Liver (tissue), 9 donors: ENCODE data around the gene NFIB. TPM values are rescaled to one million over a fixed set of nuclear protein-coding genes. Genes with fewer than 3 reads are reported as not detected.

Source experiments
- DNase-seq: peaks from one replicate; pipeline ENCODE4 v3.0.0-alpha.2; 2017; ENCODE audit warnings: low spot score
- H3K27ac ChIP-seq, 2 donors: one replicate each; pipeline ENCODE4 v1.7.0; 2013; ENCODE audit warnings: inconsistent platforms in 2 of 2, low read length in 2 of 2, control low read depth in 1 of 2, low read depth in 1 of 2, mild to moderate bottlenecking in 1 of 2
- H3K27me3 ChIP-seq, 4 donors: one replicate each; pipeline versions ENCODE4 v1.6.1 to v1.7.0; 2013; ENCODE audit warnings: low read length in 3 of 4, inconsistent platforms in 1 of 4, mild to moderate bottlenecking in 1 of 4, moderate library complexity in 1 of 4; ENCODE audit not compliant: control insufficient read depth in 4 of 4, insufficient read depth in 4 of 4
- H3K36me3 ChIP-seq, 4 donors: one replicate each; pipeline versions ENCODE4 v1.6.1 to v1.7.0; 2013; ENCODE audit warnings: low read length in 3 of 4, mild to moderate bottlenecking in 3 of 4, low read depth in 1 of 4, moderate library complexity in 1 of 4; ENCODE audit not compliant: control insufficient read depth in 4 of 4, insufficient read depth in 3 of 4
- H3K4me1 ChIP-seq, 4 donors: one replicate each; pipeline versions ENCODE4 v1.6.1 to v1.7.0; 2013; ENCODE audit warnings: low read length in 3 of 4, mild to moderate bottlenecking in 3 of 4, moderate library complexity in 1 of 4; ENCODE audit not compliant: control insufficient read depth in 4 of 4, insufficient read depth in 4 of 4
- H3K4me3 ChIP-seq, 3 donors: one replicate each; pipeline versions ENCODE4 v1.6.1 to v1.7.0; 2013; ENCODE audit warnings: low read length in 3 of 3, control low read depth in 1 of 3, low read depth in 1 of 3, mild to moderate bottlenecking in 1 of 3
- H3K9ac ChIP-seq, 2 donors: one replicate each; pipeline ENCODE4 v1.7.0; 2013; ENCODE audit warnings: low read length in 2 of 2, mild to moderate bottlenecking in 2 of 2, moderate library complexity in 2 of 2, control low read depth in 1 of 2, low read depth in 1 of 2
- H3K9me3 ChIP-seq, 4 donors: one replicate each; pipeline versions ENCODE4 v1.6.1 to v1.7.0; 2013; ENCODE audit warnings: low read length in 3 of 4; ENCODE audit not compliant: control insufficient read depth in 4 of 4
- ATF3 ChIP-seq: IDR thresholded peaks from 2 replicates; pipeline ENCODE4 v1.6.1; 2016; ENCODE audit warnings: antibody characterized with exemption
- CTCF ChIP-seq: fragments of 150-350 bp; IDR thresholded peaks from 2 replicates; pipeline ENCODE4 v1.5.1; 2017; ENCODE audit warnings: improper control_type of control experiment, low read depth, low read length; ENCODE audit not compliant: missing input control
- EGR1 ChIP-seq, 2 donors: IDR thresholded peaks; 2 replicates each; pipeline ENCODE4 v1.6.1; 2016 to 2018; ENCODE audit warnings: antibody characterized with exemption in 2 of 2, low read depth in 2 of 2
- FOXA1 ChIP-seq: IDR thresholded peaks from 2 replicates; pipeline ENCODE4 v1.6.1; 2016; ENCODE audit warnings: antibody characterized with exemption
- FOXA2 ChIP-seq: IDR thresholded peaks from 2 replicates; pipeline ENCODE4 v1.6.1; 2016; ENCODE audit warnings: antibody characterized with exemption
- GABPA ChIP-seq, 2 donors: IDR thresholded peaks in 1 of 2; conservative IDR thresholded peaks in 1 of 2; 2 replicates each; pipeline ENCODE4 v1.6.1; 2016; ENCODE audit warnings: antibody characterized with exemption in 2 of 2, mild to moderate bottlenecking in 1 of 2, moderate library complexity in 1 of 2
- HNF4A ChIP-seq, 2 donors: conservative IDR thresholded peaks; 2 replicates each; pipeline ENCODE4 v1.6.1; 2016; ENCODE audit warnings: antibody characterized with exemption in 2 of 2, mild to moderate bottlenecking in 2 of 2
- HNF4G ChIP-seq: IDR thresholded peaks from 2 replicates; pipeline ENCODE4 v1.6.1; 2016; ENCODE audit warnings: antibody characterized with exemption
- JUND ChIP-seq, 2 donors: IDR thresholded peaks; 2 replicates each; pipeline ENCODE4 v1.6.1; 2016; ENCODE audit warnings: antibody characterized with exemption in 2 of 2
- MAX ChIP-seq: IDR thresholded peaks from 2 replicates; pipeline ENCODE4 v1.6.1; 2016; ENCODE audit warnings: antibody characterized with exemption
- NR2F2 ChIP-seq: IDR thresholded peaks from 2 replicates; pipeline ENCODE4 v1.6.1; 2016; ENCODE audit warnings: antibody characterized with exemption
- RAD21 ChIP-seq, 2 donors: IDR thresholded peaks; 2 replicates each; pipeline ENCODE4 v1.6.1; 2016; ENCODE audit warnings: antibody characterized with exemption in 2 of 2, mild to moderate bottlenecking in 2 of 2
- REST ChIP-seq: IDR thresholded peaks from 2 replicates; pipeline ENCODE4 v1.6.1; 2016; ENCODE audit warnings: antibody characterized with exemption, mild to moderate bottlenecking
- RXRA ChIP-seq, 2 donors: IDR thresholded peaks; 2 replicates each; pipeline ENCODE4 v1.6.1; 2017 to 2018; ENCODE audit warnings: antibody characterized with exemption in 2 of 2, mild to moderate bottlenecking in 1 of 2
- SP1 ChIP-seq: IDR thresholded peaks from 2 replicates; pipeline ENCODE4 v1.6.1; 2018; ENCODE audit warnings: antibody characterized with exemption, mild to moderate bottlenecking
- TAF1 ChIP-seq: conservative IDR thresholded peaks from 2 replicates; pipeline ENCODE4 v1.6.1; 2016; ENCODE audit warnings: antibody characterized with exemption, mild to moderate bottlenecking
- YY1 ChIP-seq: IDR thresholded peaks from 2 replicates; pipeline ENCODE4 v1.6.1; 2016; ENCODE audit warnings: antibody characterized with exemption, mild to moderate bottlenecking
- ZBTB33 ChIP-seq: IDR thresholded peaks from 2 replicates; pipeline ENCODE4 v1.6.1; 2016; ENCODE audit warnings: antibody characterized with exemption
- WGBS: extraction: QIAGEN DNeasy Blood & Tissue Kit; methylation state at CpG from one replicate; pipeline ENCODE4 v1.1.7; 2013; 5-methylcytosine and 5-hydroxymethylcytosine counted together
- polyA plus RNA-seq, 2 donors: library from polyadenylated mRNA; stranded (reverse) in 1 of 2; unstranded in 1 of 2; fragments of 200-250 nt in 1 of 2; fragments of >200 nt in 1 of 2; fragmentation: Nextera tagmentation in 1 of 2; extraction: Ambion mirVana in 1 of 2; gene quantifications; one replicate each; pipeline versions ENCODE4 v1.2.1 to v1.2.3, GENCODE V29; 2013 to 2015
- total RNA-seq, 2 donors: library from RNA; depleted of rRNA; stranded (reverse); fragments of >200 nt; gene quantifications; one replicate each; pipeline ENCODE4 v1.2.3, GENCODE V29; 2014
- donor health status: healthy.
- donor health status: healthy.
- donor health status: healthy.
- donor health status: healthy.
- donor health status: healthy.

The NFIB gene
- total and polyA plus RNA-seq, 4 donors = 3.2 to 23.2 (median 8.0) TPM

- H3K9me3 ChIP-seq = no peaks in the 10 kb centered on the region
- DNase-seq = no peak
- no peaks in the 10 kb centered on the region for H3K27me3 ChIP-seq
- 81% methylated on average over 4 of the region's 4 CpGs for WGBS
- H3K9ac ChIP-seq = no peak overlapping the region
- TF ChIP-seq FOXA1 = no peak
- TF ChIP-seq ATF3 = no peak
- no peak for TF ChIP-seq JUND (IDR thresholded peaks at IDR 0.05)
- no peak for TF ChIP-seq REST
- no peak for TF ChIP-seq FOXA2
- no peak for TF ChIP-seq GABPA (IDR thresholded peaks at IDR 0.05 in 1 of 2, conservative IDR thresholded peaks at IDR 0.05 in 1 of 2)
- TF ChIP-seq HNF4A (conservative IDR thresholded peaks at IDR 0.05) = no peak
- TF ChIP-seq SP1 = no peak
- TF ChIP-seq CTCF = no peak
- TF ChIP-seq RAD21 (IDR thresholded peaks at IDR 0.05) = no peak
- TF ChIP-seq ZBTB33 = no peak
- TF ChIP-seq HNF4G = no peak
- TF ChIP-seq RXRA (IDR thresholded peaks at IDR 0.05) = no peak
- no peak for TF ChIP-seq YY1
- TF ChIP-seq TAF1 = no peak
- TF ChIP-seq MAX = no peak
- TF ChIP-seq EGR1 (IDR thresholded peaks at IDR 0.05; ENCODE audit: low read depth in 2 of 2) = no peak
- no peak for TF ChIP-seq NR2F2
- no peak overlapping the region for H3K4me3 ChIP-seq
- no peak overlapping the region for H3K27ac ChIP-seq
- no peaks in the 10 kb centered on the region for H3K36me3 ChIP-seq
- peaks cover 0 to 9% (median 3%) of the 10 kb centered on the region in 4 donors for H3K4me1 ChIP-seq
Observed at GRCh38 chr9:14258660-14259239, 55.2 kb downstream of the NFIB start.
